SK-N-SH (cell line): ENCODE results near the gene PDE2A. TPM values are rescaled to one million over a fixed set of nuclear protein-coding genes. Genes with fewer than 3 reads are reported as not detected.

Experiments used
- CTCF ChIA-PET: fragments of 300-600, 350-600 bp; formaldehyde crosslinking; extraction: SDS; loops from one replicate; lab custom pipeline; 2021; lab: Yijun Ruan, JAX
- POLR2A ChIA-PET: fragments of 350-600 bp; sonication (Branson Sonifier 250); formaldehyde crosslinking; extraction: SDS; loops from one replicate; lab custom pipeline; 2020; ENCODE audit warnings: antibody characterized with exemption, inconsistent platforms; lab: Yijun Ruan, JAX
- DNase-seq: peaks from one replicate; pipeline ENCODE4 v3.0.0; 2012
- H2AFZ ChIP-seq: fragments of 200-600 bp; sonication (generic); 2 replicates; pipeline ENCODE4 v1.8.1; 2016; ENCODE audit warnings: antibody characterized with exemption, mild to moderate bottlenecking, low read depth
- H3F3A ChIP-seq: fragments of 200-600 bp; sonication (generic); replicated peaks from 2 replicates; pipeline ENCODE3; 2016; ENCODE audit warnings: antibody characterized with exemption, mild to moderate bottlenecking; ENCODE audit not compliant: insufficient read depth
- H3K27ac ChIP-seq, 2 experiments: fragments of 200-500 bp in 1 of 2; fragments of 200-600 bp in 1 of 2; sonication (Bioruptor generic) in 1 of 2; sonication (generic), shearing (Covaris generic) in 1 of 2; 2 replicates each; pipeline versions ENCODE4 v1.5.1 to v1.6.1; 2014 to 2016; ENCODE audit warnings: low read depth in 2 of 2, inconsistent platforms in 1 of 2, low read length in 1 of 2, mild to moderate bottlenecking in 1 of 2, mixed read lengths in 1 of 2
- H3K27me3 ChIP-seq: fragments of 200-600 bp; sonication (generic), shearing (Covaris generic); 2 replicates; pipeline ENCODE4 v1.6.1; 2016; ENCODE audit warnings: mixed run types; ENCODE audit not compliant: insufficient read depth
- H3K36me3 ChIP-seq, 2 experiments: fragments of 200-500 bp in 1 of 2; fragments of 200-600 bp in 1 of 2; sonication (Bioruptor generic) in 1 of 2; sonication (generic) in 1 of 2; replicated peaks in 1 of 2; 2 replicates each; pipeline versions ENCODE3 to v1.5.1; 2014 to 2016; ENCODE audit warnings: low read length in 1 of 2, mild to moderate bottlenecking in 1 of 2; ENCODE audit not compliant: insufficient read depth in 2 of 2, control insufficient read depth in 1 of 2
- H3K4me1 ChIP-seq, 2 experiments: fragments of 200-500 bp in 1 of 2; fragments of 200-600 bp in 1 of 2; sonication (Bioruptor generic) in 1 of 2; sonication (generic), shearing (Covaris generic) in 1 of 2; 2 replicates each; pipeline versions ENCODE4 v1.5.1 to v1.6.1; 2014 to 2016; ENCODE audit warnings: low read depth in 1 of 2, low read length in 1 of 2, mixed run types in 1 of 2; ENCODE audit not compliant: insufficient read depth in 2 of 2, control insufficient read depth in 1 of 2
- H3K4me2 ChIP-seq: fragments of 200-600 bp; sonication (generic), shearing (Covaris generic); 2 replicates; pipeline ENCODE4 v1.6.1; 2017; ENCODE audit warnings: mixed run types
- H3K4me3 ChIP-seq, 2 experiments: fragments of 200-500 bp in 1 of 2; fragments of 200-600 bp in 1 of 2; sonication (Bioruptor generic) in 1 of 2; sonication (generic), shearing (Covaris generic) in 1 of 2; 2 replicates each; pipeline versions ENCODE4 v1.5.1 to v1.8.1; 2014 to 2016; ENCODE audit warnings: low read depth in 2 of 2, inconsistent platforms in 1 of 2, low read length in 1 of 2, mild to moderate bottlenecking in 1 of 2, mixed read lengths in 1 of 2, moderate library complexity in 1 of 2
- H3K79me2 ChIP-seq: fragments of 200-600 bp; sonication (generic); 2 replicates; pipeline ENCODE4 v1.8.1; 2017; ENCODE audit warnings: mild to moderate bottlenecking; ENCODE audit not compliant: insufficient read depth
- H3K9ac ChIP-seq: fragments of 200-600 bp; sonication (generic); 2 replicates; pipeline ENCODE4 v1.6.1; 2017; ENCODE audit warnings: mixed run types
- H3K9me2 ChIP-seq: fragments of 200-600 bp; sonication (generic); 2 replicates; pipeline ENCODE4 v1.6.1; 2017; ENCODE audit warnings: mixed run types
- H3K9me3 ChIP-seq: fragments of 200-600 bp; sonication (generic); 2 replicates; pipeline ENCODE4 v1.6.1; 2017; ENCODE audit warnings: mixed run types, mild to moderate bottlenecking, moderate library complexity
- H4K20me1 ChIP-seq: fragments of 200-600 bp; sonication (generic); 2 replicates; pipeline ENCODE4 v1.6.1; 2017; ENCODE audit warnings: mild to moderate bottlenecking, mixed run types; ENCODE audit not compliant: insufficient read depth
- CHD2 ChIP-seq: fragments of 150-350 bp; IDR thresholded peaks from 2 replicates; pipeline ENCODE4 v1.6.1; 2018; ENCODE audit warnings: low read length; ENCODE audit not compliant: partially characterized antibody
- ELF1 ChIP-seq: IDR thresholded peaks from 2 replicates; pipeline ENCODE4 v1.4.0; 2012
- EZH2phosphoT487 ChIP-seq: fragments of 200-600 bp; sonication (generic); IDR thresholded peaks from 2 replicates; pipeline ENCODE4 v1.6.1; 2017; ENCODE audit warnings: low read depth, mixed run types, mild to moderate bottlenecking, antibody characterized with exemption, moderate library complexity, borderline replicate concordance
- FOSL2 ChIP-seq: IDR thresholded peaks from 2 replicates; pipeline ENCODE4 v1.4.0; 2012; ENCODE audit warnings: low read depth, mild to moderate bottlenecking, moderate library complexity, borderline replicate concordance
- FOXJ3 ChIP-seq: sonication (generic); formaldehyde crosslinking; IDR thresholded peaks from 2 replicates; pipeline ENCODE4 v1.5.1; 2020; ENCODE audit warnings: mild to moderate bottlenecking, missing genetic modification reagents
- FOXM1 ChIP-seq: IDR thresholded peaks from 2 replicates; pipeline ENCODE4 v1.4.0; 2012; ENCODE audit warnings: low read depth, mild to moderate bottlenecking
- GABPA ChIP-seq: IDR thresholded peaks from 2 replicates; pipeline ENCODE4 v1.4.0; 2012; ENCODE audit warnings: low read depth, mild to moderate bottlenecking
- GATA2 ChIP-seq: sonication (generic); formaldehyde crosslinking; IDR thresholded peaks from 2 replicates; pipeline ENCODE4 v1.5.0; 2020; ENCODE audit warnings: mild to moderate bottlenecking, missing genetic modification reagents
- MEF2A ChIP-seq: IDR thresholded peaks from 2 replicates; pipeline ENCODE4 v1.4.0; 2012; ENCODE audit warnings: low read depth, borderline replicate concordance
- MXI1 ChIP-seq: IDR thresholded peaks from 2 replicates; pipeline ENCODE4 v1.6.1; 2012; ENCODE audit warnings: mild to moderate bottlenecking, low read depth, low read length, improper control_type of control experiment
- NRF1 ChIP-seq: IDR thresholded peaks from 2 replicates; pipeline ENCODE4 v1.6.1; 2012; ENCODE audit warnings: low read depth, mild to moderate bottlenecking, low read length
- RAD21 ChIP-seq: IDR thresholded peaks from 2 replicates; pipeline ENCODE4 v1.6.1; 2012; ENCODE audit warnings: mild to moderate bottlenecking, low read length
- RFX5 ChIP-seq: IDR thresholded peaks from 2 replicates; pipeline ENCODE4 v1.6.1; 2012; ENCODE audit warnings: mild to moderate bottlenecking, improper control_type of control experiment, low read length
- RXRA ChIP-seq: IDR thresholded peaks from 2 replicates; pipeline ENCODE4 v1.4.0; 2012; ENCODE audit warnings: low read depth, mild to moderate bottlenecking, borderline replicate concordance
- SIN3A ChIP-seq: IDR thresholded peaks from 2 replicates; pipeline ENCODE4 v1.6.1; 2012; ENCODE audit warnings: low read depth, mild to moderate bottlenecking, low read length, moderate library complexity, borderline replicate concordance
- SMC3 ChIP-seq: IDR thresholded peaks from 2 replicates; pipeline ENCODE4 v1.6.1; 2012; ENCODE audit warnings: low read depth, low read length, improper control_type of control experiment
- TAF1 ChIP-seq: IDR thresholded peaks from 2 replicates; pipeline ENCODE4 v1.6.1; 2012; ENCODE audit warnings: low read depth, mild to moderate bottlenecking, low read length, moderate library complexity, borderline replicate concordance
- TCF12 ChIP-seq: IDR thresholded peaks from 2 replicates; pipeline ENCODE4 v1.4.0; 2012
- WGBS: methylation state at CpG from one replicate; pipeline ENCODE4 v1.1.6; 2017; ENCODE audit warnings: low lambda C conversion rate; 5-methylcytosine and 5-hydroxymethylcytosine counted together
- polyA plus RNA-seq, 3 experiments: library from polyadenylated mRNA; depleted of rRNA; stranded (reverse); fragments of >200 nt; gene quantifications; 2 replicates each; pipeline ENCODE4 v1.2.3, GENCODE V29; 2012
- TF ChIP-seq, protein P1 (sequence below): fragments of 200-600 bp; sonication (generic); IDR thresholded peaks from 2 replicates; pipeline ENCODE4 v1.6.1; 2017; ENCODE audit warnings: antibody characterized with exemption, mild to moderate bottlenecking, moderate library complexity
- TF ChIP-seq, protein P2 (sequence below): fragments of 150-350 bp; IDR thresholded peaks from 2 replicates; pipeline ENCODE4 v1.6.1; 2017; ENCODE audit warnings: antibody characterized with exemption, low read length, low read depth, borderline replicate concordance
- TF ChIP-seq, protein P3 (sequence below): IDR thresholded peaks from 2 replicates; pipeline ENCODE4 v1.4.0; 2012; ENCODE audit warnings: low read depth
- TF ChIP-seq, protein P4 (sequence below): IDR thresholded peaks from 2 replicates; pipeline ENCODE4 v1.4.0; 2012; ENCODE audit warnings: low read depth, borderline replicate concordance

Gene PDE2A
- polyA plus RNA-seq, 1 of the 3 experiments (the other 2 are of a cell fraction), result 0.43 TPM

DNA sequence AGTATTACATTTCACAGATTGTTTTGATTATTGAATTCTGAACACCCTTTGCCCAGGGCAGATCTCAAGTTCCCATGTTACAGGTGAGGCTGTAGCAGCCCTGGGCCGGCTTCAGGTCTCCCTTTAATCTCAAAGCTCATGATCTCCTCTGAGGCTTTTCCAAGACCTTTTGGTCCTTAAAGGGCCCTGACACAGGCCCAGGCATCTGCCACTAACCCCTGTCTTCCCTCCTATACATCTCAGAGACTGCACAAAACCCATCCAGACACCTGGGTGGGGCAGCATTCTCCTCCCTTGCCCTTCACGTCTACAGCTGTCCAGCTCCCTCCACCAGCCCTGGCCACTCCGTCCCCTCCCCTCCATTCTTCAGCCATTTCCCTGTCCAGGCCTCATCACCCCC, 37.8 kb downstream of the PDE2A start:
- TF ChIP-seq EZH2phosphoT487, result no peak
- TF ChIP-seq ELF1, result no peak
- TF ChIP-seq TCF12, result no peak
- TF ChIP-seq SMC3, result no peak
- TF ChIP-seq, protein P1, sequence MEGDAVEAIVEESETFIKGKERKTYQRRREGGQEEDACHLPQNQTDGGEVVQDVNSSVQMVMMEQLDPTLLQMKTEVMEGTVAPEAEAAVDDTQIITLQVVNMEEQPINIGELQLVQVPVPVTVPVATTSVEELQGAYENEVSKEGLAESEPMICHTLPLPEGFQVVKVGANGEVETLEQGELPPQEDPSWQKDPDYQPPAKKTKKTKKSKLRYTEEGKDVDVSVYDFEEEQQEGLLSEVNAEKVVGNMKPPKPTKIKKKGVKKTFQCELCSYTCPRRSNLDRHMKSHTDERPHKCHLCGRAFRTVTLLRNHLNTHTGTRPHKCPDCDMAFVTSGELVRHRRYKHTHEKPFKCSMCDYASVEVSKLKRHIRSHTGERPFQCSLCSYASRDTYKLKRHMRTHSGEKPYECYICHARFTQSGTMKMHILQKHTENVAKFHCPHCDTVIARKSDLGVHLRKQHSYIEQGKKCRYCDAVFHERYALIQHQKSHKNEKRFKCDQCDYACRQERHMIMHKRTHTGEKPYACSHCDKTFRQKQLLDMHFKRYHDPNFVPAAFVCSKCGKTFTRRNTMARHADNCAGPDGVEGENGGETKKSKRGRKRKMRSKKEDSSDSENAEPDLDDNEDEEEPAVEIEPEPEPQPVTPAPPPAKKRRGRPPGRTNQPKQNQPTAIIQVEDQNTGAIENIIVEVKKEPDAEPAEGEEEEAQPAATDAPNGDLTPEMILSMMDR, result no peak
- TF ChIP-seq RXRA, result no peak
- TF ChIP-seq SIN3A, result no peak
- TF ChIP-seq MXI1, result no peak
- TF ChIP-seq RFX5, result no peak
- TF ChIP-seq TAF1, result no peak
- TF ChIP-seq MEF2A, result no peak
- no peak for TF ChIP-seq FOSL2
- no peak for TF ChIP-seq NRF1
- 57% methylated on average over 3 of the region's 3 CpGs for WGBS
- Histone ChIP-seq H3K4me2 (no peak overlapping the region), H3K4me3 (no peak overlapping the region), H3K27ac (no peak overlapping the region), H3K9me2 (no peaks in the 10 kb centered on the region), H3K79me2 (no peaks in the 10 kb centered on the region), H2AFZ (no peak overlapping the region), H3K9ac (no peak overlapping the region), H3K9me3 (no peaks in the 10 kb centered on the region), H3K27me3 (peaks cover 24% of the 10 kb centered on the region), H3K4me1 (peaks cover 0 to 68% of the 10 kb centered on the region in 2 experiments; a peak in 1 of 4 replicates), H4K20me1 (no peaks in the 10 kb centered on the region), H3F3A (no peaks in the 10 kb centered on the region), H3K36me3 (no peaks in the 10 kb centered on the region)
- POLR2A ChIA-PET, result interaction anchor here (1.6 kb wide), 1 partner anchor 7 kb away, joined by 3 read pairs; no protein-coding TSS in a partner anchor
- CTCF ChIA-PET, result interaction anchor here (0.8 to 6.6 kb wide), 10 partner anchors 10 to 62 kb away, joined by 3 to 39 read pairs (median 10); no protein-coding TSS in a partner anchor
- DNase-seq, result no peak

DNA sequence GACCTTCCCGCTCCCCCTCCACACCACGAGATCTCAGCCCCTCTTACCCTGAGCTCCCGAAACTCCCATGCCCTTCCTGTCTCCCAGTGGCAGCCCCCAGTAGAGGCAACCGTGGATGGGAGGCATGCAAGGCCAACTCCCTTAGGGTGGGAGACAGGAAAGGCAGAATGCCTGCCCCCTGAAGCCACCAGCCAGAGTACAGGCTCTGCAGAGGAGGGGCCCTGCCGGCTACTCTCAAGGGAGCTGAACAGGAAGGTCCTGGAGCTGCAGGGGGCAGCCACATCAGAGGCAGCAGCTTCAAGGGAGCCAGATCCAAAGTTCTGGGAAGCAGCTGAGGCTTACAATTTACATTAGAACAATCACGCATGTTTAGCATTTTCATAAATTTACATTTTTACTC, 38.3 kb downstream of the PDE2A start:
- Histone ChIP-seq H3K9ac (no peak overlapping the region), H3K79me2 (no peaks in the 10 kb centered on the region), H3K27ac (no peak overlapping the region), H3K4me1 (peaks cover 0 to 72% of the 10 kb centered on the region in 2 experiments; a peak in 1 of 4 replicates), H3K9me2 (no peaks in the 10 kb centered on the region), H3K36me3 (no peaks in the 10 kb centered on the region), H3F3A (no peaks in the 10 kb centered on the region), H4K20me1 (no peaks in the 10 kb centered on the region)
- 81% methylated on average over 4 of the region's 6 CpGs for WGBS
- POLR2A ChIA-PET, result no interaction called here
- TF ChIP-seq, protein P2, sequence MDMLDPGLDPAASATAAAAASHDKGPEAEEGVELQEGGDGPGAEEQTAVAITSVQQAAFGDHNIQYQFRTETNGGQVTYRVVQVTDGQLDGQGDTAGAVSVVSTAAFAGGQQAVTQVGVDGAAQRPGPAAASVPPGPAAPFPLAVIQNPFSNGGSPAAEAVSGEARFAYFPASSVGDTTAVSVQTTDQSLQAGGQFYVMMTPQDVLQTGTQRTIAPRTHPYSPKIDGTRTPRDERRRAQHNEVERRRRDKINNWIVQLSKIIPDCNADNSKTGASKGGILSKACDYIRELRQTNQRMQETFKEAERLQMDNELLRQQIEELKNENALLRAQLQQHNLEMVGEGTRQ, result no peak
- TF ChIP-seq, protein P3, sequence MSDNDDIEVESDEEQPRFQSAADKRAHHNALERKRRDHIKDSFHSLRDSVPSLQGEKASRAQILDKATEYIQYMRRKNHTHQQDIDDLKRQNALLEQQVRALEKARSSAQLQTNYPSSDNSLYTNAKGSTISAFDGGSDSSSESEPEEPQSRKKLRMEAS, result no peak
- TF ChIP-seq ELF1 (no peak), TCF12 (no peak), GATA2 (CRISPR knock-in tag) (no peak), FOXJ3 (CRISPR knock-in tag) (no peak), RAD21 (no peak), GABPA (no peak), CHD2 (no peak), FOXM1 (no peak)
- TF ChIP-seq, protein P4, sequence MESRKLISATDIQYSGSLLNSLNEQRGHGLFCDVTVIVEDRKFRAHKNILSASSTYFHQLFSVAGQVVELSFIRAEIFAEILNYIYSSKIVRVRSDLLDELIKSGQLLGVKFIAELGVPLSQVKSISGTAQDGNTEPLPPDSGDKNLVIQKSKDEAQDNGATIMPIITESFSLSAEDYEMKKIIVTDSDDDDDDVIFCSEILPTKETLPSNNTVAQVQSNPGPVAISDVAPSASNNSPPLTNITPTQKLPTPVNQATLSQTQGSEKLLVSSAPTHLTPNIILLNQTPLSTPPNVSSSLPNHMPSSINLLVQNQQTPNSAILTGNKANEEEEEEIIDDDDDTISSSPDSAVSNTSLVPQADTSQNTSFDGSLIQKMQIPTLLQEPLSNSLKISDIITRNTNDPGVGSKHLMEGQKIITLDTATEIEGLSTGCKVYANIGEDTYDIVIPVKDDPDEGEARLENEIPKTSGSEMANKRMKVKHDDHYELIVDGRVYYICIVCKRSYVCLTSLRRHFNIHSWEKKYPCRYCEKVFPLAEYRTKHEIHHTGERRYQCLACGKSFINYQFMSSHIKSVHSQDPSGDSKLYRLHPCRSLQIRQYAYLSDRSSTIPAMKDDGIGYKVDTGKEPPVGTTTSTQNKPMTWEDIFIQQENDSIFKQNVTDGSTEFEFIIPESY, result no peak
- TF ChIP-seq, protein P1, result no peak
- TF ChIP-seq, all 33 proteins: peak for 0
- peaks cover 20% of the 10 kb centered on the region for H3K27me3 ChIP-seq
- CTCF ChIA-PET, result interaction anchor here (0.8 to 6.6 kb wide), 12 partner anchors 10 to 62 kb away, joined by 3 to 39 read pairs (median 7); no protein-coding TSS in a partner anchor
- DNase-seq, result no peak
- no peak overlapping the region for H2AFZ ChIP-seq
- H3K4me3 ChIP-seq, result no peak overlapping the region
- no peaks in the 10 kb centered on the region for H3K9me3 ChIP-seq
- no peak overlapping the region for H3K4me2 ChIP-seq
